ENCODE data around the gene ITGA6.

DNA sequence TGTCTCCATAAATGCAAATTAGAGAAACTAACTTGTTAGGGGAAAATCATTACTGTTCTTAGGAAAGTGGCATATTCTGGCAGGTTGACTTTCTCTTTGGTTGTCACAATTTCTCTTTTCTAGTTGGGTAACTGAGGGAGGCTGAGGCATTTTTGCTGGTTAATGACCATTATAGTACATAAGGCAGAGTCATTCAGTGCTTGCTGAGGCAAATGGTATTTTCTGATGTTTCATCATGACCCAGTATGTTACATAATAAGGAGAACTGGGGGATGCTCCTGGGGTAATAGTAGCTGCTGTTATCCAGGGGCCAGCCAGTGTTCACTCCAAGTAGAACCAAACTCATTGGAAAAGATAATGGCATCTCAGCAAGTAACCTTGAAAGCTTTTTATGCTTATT lies 62.3 kb downstream of the ITGA6 start:
- TF ChIP-seq POLR2A (IDR thresholded peaks at IDR 0.05; ENCODE audit: low read length) (no peak), GATA1 (IDR thresholded peaks at IDR 0.05; ENCODE audit: low read depth, low read length) (no peak)

Data from erythroblast (primary cell).